ENCODE data around the gene PRDM12.

DNA sequence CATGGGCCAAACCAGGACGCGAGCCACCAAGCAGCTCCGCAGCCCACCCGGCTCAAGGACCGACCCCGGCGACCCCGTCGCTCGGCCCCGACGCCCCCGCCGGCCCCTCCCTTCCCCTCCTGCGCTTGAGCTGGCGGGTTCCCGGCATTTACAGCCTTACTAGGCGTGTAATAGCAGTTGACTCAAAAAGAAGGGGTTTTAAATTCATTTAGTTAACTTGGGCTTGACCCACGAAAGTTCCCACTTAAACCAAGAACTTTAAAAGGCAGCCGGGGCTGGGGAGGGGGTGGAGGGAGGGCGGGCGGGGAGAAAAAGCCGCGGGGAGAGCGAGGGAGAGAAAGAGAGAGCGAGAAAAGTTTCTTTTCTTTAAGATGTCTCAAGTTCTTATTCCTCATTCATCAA, 636 bp downstream of the PRDM12 start:
- TF ChIP-seq, protein P1, sequence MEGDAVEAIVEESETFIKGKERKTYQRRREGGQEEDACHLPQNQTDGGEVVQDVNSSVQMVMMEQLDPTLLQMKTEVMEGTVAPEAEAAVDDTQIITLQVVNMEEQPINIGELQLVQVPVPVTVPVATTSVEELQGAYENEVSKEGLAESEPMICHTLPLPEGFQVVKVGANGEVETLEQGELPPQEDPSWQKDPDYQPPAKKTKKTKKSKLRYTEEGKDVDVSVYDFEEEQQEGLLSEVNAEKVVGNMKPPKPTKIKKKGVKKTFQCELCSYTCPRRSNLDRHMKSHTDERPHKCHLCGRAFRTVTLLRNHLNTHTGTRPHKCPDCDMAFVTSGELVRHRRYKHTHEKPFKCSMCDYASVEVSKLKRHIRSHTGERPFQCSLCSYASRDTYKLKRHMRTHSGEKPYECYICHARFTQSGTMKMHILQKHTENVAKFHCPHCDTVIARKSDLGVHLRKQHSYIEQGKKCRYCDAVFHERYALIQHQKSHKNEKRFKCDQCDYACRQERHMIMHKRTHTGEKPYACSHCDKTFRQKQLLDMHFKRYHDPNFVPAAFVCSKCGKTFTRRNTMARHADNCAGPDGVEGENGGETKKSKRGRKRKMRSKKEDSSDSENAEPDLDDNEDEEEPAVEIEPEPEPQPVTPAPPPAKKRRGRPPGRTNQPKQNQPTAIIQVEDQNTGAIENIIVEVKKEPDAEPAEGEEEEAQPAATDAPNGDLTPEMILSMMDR (IDR thresholded peaks at IDR 0.05; ENCODE audit: low read depth, low read length, poor library complexity, severe bottlenecking), result no peak
- TF ChIP-seq EZH2phosphoT487 (IDR thresholded peaks at IDR 0.05; ENCODE audit: borderline replicate concordance, low read length), result no peak

Data from DOHH2 (cell line).